CD14-positive monocyte (primary cell): ENCODE results near the gene GAPVD1. TPM values are rescaled to one million over a fixed set of nuclear protein-coding genes. Genes with fewer than 3 reads are reported as not detected.

Source experiments
- DNase-seq, 3 donors: peaks; one replicate each; pipeline ENCODE4 v3.0.0-alpha.2; 2011 to 2022
- H2AFZ ChIP-seq: 2 replicates; pipeline ENCODE4 v1.6.0; 2012; ENCODE audit warnings: mild to moderate bottlenecking, low read depth, low read length, inconsistent platforms; ENCODE audit not compliant: insufficient read depth, poor library complexity, severe bottlenecking
- H3K27ac ChIP-seq, 2 donors: 1 replicate in 1 of 2; 2 replicates in 1 of 2; pipeline ENCODE4 v1.5.1; 2012 to 2013; ENCODE audit warnings: low read length in 2 of 2, control low read depth in 1 of 2, inconsistent platforms in 1 of 2, low read depth in 1 of 2, mild to moderate bottlenecking in 1 of 2
- H3K27me3 ChIP-seq, 2 donors: one replicate each; pipeline versions ENCODE4 v1.6.0 to v1.6.1; 2011 to 2013; ENCODE audit warnings: low read length in 2 of 2; ENCODE audit not compliant: control insufficient read depth in 2 of 2, insufficient read depth in 2 of 2
- H3K36me3 ChIP-seq, 2 donors: replicated peaks in 1 of 2; 1 replicate in 1 of 2; 2 replicates in 1 of 2; pipeline versions ENCODE4 v1.5.1 to v1.6.1; 2012 to 2013; ENCODE audit warnings: low read length in 2 of 2, control low read depth in 1 of 2, inconsistent platforms in 1 of 2, mild to moderate bottlenecking in 1 of 2; ENCODE audit not compliant: insufficient read depth in 2 of 2, control insufficient read depth in 1 of 2
- H3K4me1 ChIP-seq, 2 donors: 1 replicate in 1 of 2; 2 replicates in 1 of 2; pipeline versions ENCODE4 v1.5.1 to v1.6.1; 2012 to 2013; ENCODE audit warnings: low read length in 2 of 2, control low read depth in 1 of 2, inconsistent platforms in 1 of 2, mild to moderate bottlenecking in 1 of 2, moderate library complexity in 1 of 2; ENCODE audit not compliant: insufficient read depth in 2 of 2, control insufficient read depth in 1 of 2
- H3K4me2 ChIP-seq: replicated peaks from 2 replicates; pipeline ENCODE3; 2012; ENCODE audit warnings: low read length, moderate library complexity, mild to moderate bottlenecking; ENCODE audit not compliant: poor library complexity, severe bottlenecking; ENCODE audit errors: extremely low read depth
- H3K4me3 ChIP-seq, 3 experiments: fragments of 200-600 bp in 1 of 3; sonication (generic) in 1 of 3; replicated peaks in 1 of 3; 1 replicate in 2 of 3; 2 replicates in 1 of 3; pipeline ENCODE4 v1.5.1; 2011 to 2013; ENCODE audit warnings: low read length in 3 of 3, mild to moderate bottlenecking in 3 of 3, control low read depth in 2 of 3, low read depth in 2 of 3, inconsistent platforms in 1 of 3, moderate library complexity in 1 of 3
- H3K79me2 ChIP-seq: 2 replicates; pipeline ENCODE4 v1.6.0; 2012; ENCODE audit warnings: mild to moderate bottlenecking, control low read depth, inconsistent platforms, low read length, moderate library complexity; ENCODE audit not compliant: insufficient read depth
- H3K9ac ChIP-seq: 2 replicates; pipeline ENCODE4 v1.6.0; 2017; ENCODE audit warnings: low read length, mild to moderate bottlenecking; ENCODE audit not compliant: insufficient read depth, poor library complexity, severe bottlenecking
- H3K9me3 ChIP-seq, 2 donors: replicated peaks in 1 of 2; 1 replicate in 1 of 2; 2 replicates in 1 of 2; pipeline versions ENCODE4 v1.5.1 to v1.6.1; 2012 to 2013; ENCODE audit warnings: low read length in 2 of 2, control low read depth in 1 of 2; ENCODE audit not compliant: control insufficient read depth in 1 of 2, insufficient read depth in 1 of 2
- H4K20me1 ChIP-seq: 2 replicates; pipeline ENCODE4 v1.6.0; 2012; ENCODE audit warnings: mild to moderate bottlenecking, low read length, control low read depth, moderate library complexity; ENCODE audit not compliant: insufficient read depth
- H3K27ac Mint-ChIP-seq, 7 donors: one replicate each; pipeline ENCODE4 v1.8.0; 2020; ENCODE audit warnings: mild to moderate bottlenecking in 7 of 7, mixed read lengths in 7 of 7, moderate library complexity in 6 of 7, inconsistent platforms in 2 of 7
- H3K27me3 Mint-ChIP-seq, 3 donors: one replicate each; pipeline ENCODE4 v1.8.0; 2021 to 2022; ENCODE audit warnings: low read depth in 3 of 3, mild to moderate bottlenecking in 3 of 3, mixed read lengths in 3 of 3, moderate library complexity in 3 of 3, inconsistent platforms in 1 of 3
- H3K36me3 Mint-ChIP-seq, 2 donors: one replicate each; pipeline ENCODE4 v1.8.0; 2020; ENCODE audit warnings: mixed read lengths in 2 of 2, inconsistent platforms in 1 of 2, mild to moderate bottlenecking in 1 of 2
- H3K4me1 Mint-ChIP-seq: one replicate; pipeline ENCODE4 v1.8.0; 2020; ENCODE audit warnings: mild to moderate bottlenecking, mixed read lengths
- H3K4me3 Mint-ChIP-seq, 2 donors: one replicate each; pipeline ENCODE4 v1.8.0; 2020; ENCODE audit warnings: mild to moderate bottlenecking in 2 of 2, mixed read lengths in 2 of 2, moderate library complexity in 1 of 2
- H3K9me3 Mint-ChIP-seq, 7 donors: one replicate each; pipeline ENCODE4 v1.8.0; 2020 to 2022; ENCODE audit warnings: mixed read lengths in 7 of 7, mild to moderate bottlenecking in 6 of 7, moderate library complexity in 6 of 7, inconsistent platforms in 2 of 7
- WGBS: methylation state at CpG from one replicate; pipeline ENCODE4 v1.1.5; 2013; ENCODE audit warnings: missing lambda C conversion rate; ENCODE audit not compliant: insufficient coverage; 5-methylcytosine and 5-hydroxymethylcytosine counted together
- intact Hi-C, 2 donors: fragments of 100-400 bp; cut with micrococcal nuclease; formaldehyde crosslinking; loops; one replicate each; pipeline versions ENCODE4 v1.15.0 to v1.15.1; 2023
- polyA plus RNA-seq, 3 donors: library from polyadenylated mRNA; depleted of rRNA in 1 of 3; unstranded in 2 of 3; stranded (reverse) in 1 of 3; fragments of 300-500 nt in 2 of 3; fragments of >200 nt in 1 of 3; fragmentation: Illumina TruSeq in 2 of 3; gene quantifications; 1 replicate in 2 of 3; 2 replicates in 1 of 3; pipeline ENCODE4 v1.2.3, GENCODE V29; 2012 to 2021
- TF ChIP-seq, protein P1 (sequence below): fragments of 200-600 bp; IDR thresholded peaks from one replicate; pipeline ENCODE4 v1.8.0; 2022; ENCODE audit warnings: antibody characterized with exemption, mild to moderate bottlenecking

The GAPVD1 gene
- polyA plus RNA-seq, 3 donors, result 18.7 to 49.2 (median 30.5) TPM

DNA sequence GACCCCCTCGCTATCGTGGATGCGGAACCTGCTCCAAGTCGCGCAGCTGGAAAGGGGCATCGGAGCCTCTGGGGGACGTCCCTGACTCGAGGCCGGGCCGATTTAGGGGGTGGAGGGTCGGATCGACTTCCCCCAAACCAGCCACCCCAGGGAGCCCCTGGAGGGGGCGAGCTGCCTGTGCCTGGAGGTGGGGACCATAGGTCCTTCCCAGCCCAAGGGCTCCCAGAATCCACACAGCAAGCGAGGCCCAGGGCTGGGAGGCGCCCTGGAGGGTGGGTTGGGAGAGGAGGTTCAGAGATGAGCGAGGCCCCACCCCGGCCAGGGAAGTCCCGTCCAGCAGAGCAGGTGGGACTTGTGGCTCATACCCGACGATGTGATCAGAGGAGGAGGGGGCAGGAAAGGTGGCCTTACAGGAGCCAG lies 147.6 kb downstream of the GAPVD1 start:
- Histone ChIP-seq H4K20me1 (no peaks in the 10 kb centered on the region), H3K9me3 (no peaks in the 10 kb centered on the region), H2AFZ (no peak overlapping the region), H3K4me1 (peaks cover 8 to 15% of the 10 kb centered on the region in 2 donors), H3K4me3 (no peak overlapping the region), H3K27ac (no peak overlapping the region), H3K9ac (no peak overlapping the region), H3K79me2 (no peaks in the 10 kb centered on the region), H3K36me3 (no peaks in the 10 kb centered on the region), H3K4me2 (no peak overlapping the region), H3K27me3 (peaks cover 0 to 17% of the 10 kb centered on the region in 2 donors)
- Mint-ChIP-seq H3K9me3 (peaks cover 0 to 6% (median 0%) of the 10 kb centered on the region in 7 donors), H3K27me3 (peaks cover 24 to 33% (median 30%) of the 10 kb centered on the region in 3 donors), H3K4me3 (peak overlapping the region; percentile 73 to 86), H3K27ac (no peak overlapping the region), H3K4me1 (peaks cover 20% of the 10 kb centered on the region), H3K36me3 (peaks cover 0 to 3% of the 10 kb centered on the region in 2 donors)
- TF ChIP-seq, protein P1, sequence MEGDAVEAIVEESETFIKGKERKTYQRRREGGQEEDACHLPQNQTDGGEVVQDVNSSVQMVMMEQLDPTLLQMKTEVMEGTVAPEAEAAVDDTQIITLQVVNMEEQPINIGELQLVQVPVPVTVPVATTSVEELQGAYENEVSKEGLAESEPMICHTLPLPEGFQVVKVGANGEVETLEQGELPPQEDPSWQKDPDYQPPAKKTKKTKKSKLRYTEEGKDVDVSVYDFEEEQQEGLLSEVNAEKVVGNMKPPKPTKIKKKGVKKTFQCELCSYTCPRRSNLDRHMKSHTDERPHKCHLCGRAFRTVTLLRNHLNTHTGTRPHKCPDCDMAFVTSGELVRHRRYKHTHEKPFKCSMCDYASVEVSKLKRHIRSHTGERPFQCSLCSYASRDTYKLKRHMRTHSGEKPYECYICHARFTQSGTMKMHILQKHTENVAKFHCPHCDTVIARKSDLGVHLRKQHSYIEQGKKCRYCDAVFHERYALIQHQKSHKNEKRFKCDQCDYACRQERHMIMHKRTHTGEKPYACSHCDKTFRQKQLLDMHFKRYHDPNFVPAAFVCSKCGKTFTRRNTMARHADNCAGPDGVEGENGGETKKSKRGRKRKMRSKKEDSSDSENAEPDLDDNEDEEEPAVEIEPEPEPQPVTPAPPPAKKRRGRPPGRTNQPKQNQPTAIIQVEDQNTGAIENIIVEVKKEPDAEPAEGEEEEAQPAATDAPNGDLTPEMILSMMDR, result no peak
- no peak for DNase-seq
- intact Hi-C loops, result loop anchor here (2.0 to 10.0 kb wide), 5 partner anchors 696 to 1086 kb away; no protein-coding TSS in a partner anchor
- WGBS, result 89% methylated on average over 5 of the region's 20 CpGs

DNA sequence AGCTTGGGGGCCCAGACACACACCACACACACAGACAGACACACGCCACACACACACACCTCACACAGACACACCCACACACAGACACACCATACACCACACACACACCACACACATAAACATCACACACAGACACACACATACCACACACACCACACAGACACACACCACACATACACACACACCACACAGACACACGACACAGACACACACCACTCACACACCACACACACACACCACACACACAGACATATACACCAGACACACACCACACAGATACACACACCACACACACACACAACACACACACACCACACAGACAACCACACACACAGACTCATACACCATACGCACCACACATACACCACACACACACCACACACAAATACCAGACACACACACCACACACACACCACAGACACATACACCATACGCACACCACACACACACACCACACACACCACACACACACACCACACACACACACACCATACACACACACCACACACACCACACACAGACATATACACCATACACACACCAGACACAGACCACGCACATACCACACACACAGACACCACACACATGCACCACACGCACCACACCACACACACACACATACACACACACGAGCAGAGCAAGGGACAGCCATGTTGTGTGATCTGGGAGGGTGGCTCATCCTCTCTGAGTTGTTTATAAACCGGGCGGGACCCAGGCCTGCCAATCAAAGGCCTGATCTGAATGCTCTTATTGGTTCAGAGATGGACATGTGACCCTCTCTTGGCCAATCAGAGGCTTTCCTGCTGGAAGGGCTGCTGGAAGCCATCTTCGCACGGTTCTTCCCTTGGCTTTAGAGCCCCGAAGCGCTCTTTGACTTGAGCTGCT lies 148.3 kb downstream of the GAPVD1 start:
- intact Hi-C loops, result loop anchor here (2.0 to 10.0 kb wide), 5 partner anchors 695 to 1085 kb away; no protein-coding TSS in a partner anchor
- H3K27me3 ChIP-seq, result peaks cover 0 to 17% of the 10 kb centered on the region in 2 donors
- H3K4me2 ChIP-seq, result no peak overlapping the region
- H3K4me1 ChIP-seq, result peaks cover 8 to 15% of the 10 kb centered on the region in 2 donors
- no peaks in the 10 kb centered on the region for H4K20me1 ChIP-seq
- 87% methylated on average over 10 of the region's 13 CpGs for WGBS
- Mint-ChIP-seq H3K27ac (peak overlapping the region in 3 of 7 donors; percentile 44 to 76 (median 69)), H3K9me3 (peaks cover 0 to 6% (median 0%) of the 10 kb centered on the region in 7 donors), H3K36me3 (peaks cover 0 to 3% of the 10 kb centered on the region in 2 donors), H3K27me3 (peaks cover 27 to 33% (median 30%) of the 10 kb centered on the region in 3 donors), H3K4me1 (peaks cover 20% of the 10 kb centered on the region), H3K4me3 (peak overlapping the region; percentile 67 to 69)
- H3K9me3 ChIP-seq, result no peaks in the 10 kb centered on the region
- H3K4me3 ChIP-seq, result no peak overlapping the region
- peak in 2 of 3 donors; percentile 40 to 65 for DNase-seq
- no peak overlapping the region for H3K27ac ChIP-seq
- H3K79me2 ChIP-seq, result no peaks in the 10 kb centered on the region
- H3K36me3 ChIP-seq, result no peaks in the 10 kb centered on the region
- no peak overlapping the region for H3K9ac ChIP-seq
- H2AFZ ChIP-seq, result no peak overlapping the region
- TF ChIP-seq, protein P1, result no peak
